Central memory CD8-positive, alpha-beta T cell (primary cell): ENCODE measurements around the gene SLC6A19.

Source experiments
- ATAC-seq: fragments of 150-1000 bp; cut with Tn5 transposase; replicated peaks from 2 replicates; pipeline ENCODE4 v1.10.0; 2022; ENCODE audit warnings: mild to moderate bottlenecking, moderate FRiP score, moderate number of reproducible peaks; ENCODE audit not compliant: poor library complexity, severe bottlenecking; ENCODE audit errors: extremely low read depth
- DNase-seq, 2 donors: peaks; one replicate each; pipeline ENCODE4 v3.0.0; 2021; ENCODE audit warnings: low spot score in 2 of 2
- H3K27ac Mint-ChIP-seq: one replicate; pipeline ENCODE4 v1.8.0; 2022; ENCODE audit warnings: low read depth, mild to moderate bottlenecking, moderate library complexity, mixed read lengths
- H3K27me3 Mint-ChIP-seq: one replicate; pipeline ENCODE4 v1.8.0; 2022; ENCODE audit warnings: mixed read lengths
- H3K36me3 Mint-ChIP-seq: one replicate; pipeline ENCODE4 v1.8.0; 2022; ENCODE audit warnings: mild to moderate bottlenecking, moderate library complexity, mixed read lengths; ENCODE audit not compliant: insufficient read depth
- H3K4me1 Mint-ChIP-seq: one replicate; pipeline ENCODE4 v1.8.0; 2022; ENCODE audit warnings: mixed read lengths
- H3K4me3 Mint-ChIP-seq: one replicate; pipeline ENCODE4 v1.8.0; 2022; ENCODE audit warnings: mild to moderate bottlenecking, moderate library complexity, mixed read lengths
- H3K9me3 Mint-ChIP-seq: one replicate; pipeline ENCODE4 v1.8.0; 2022; ENCODE audit warnings: mixed read lengths

The SLC6A19 gene

DNA sequence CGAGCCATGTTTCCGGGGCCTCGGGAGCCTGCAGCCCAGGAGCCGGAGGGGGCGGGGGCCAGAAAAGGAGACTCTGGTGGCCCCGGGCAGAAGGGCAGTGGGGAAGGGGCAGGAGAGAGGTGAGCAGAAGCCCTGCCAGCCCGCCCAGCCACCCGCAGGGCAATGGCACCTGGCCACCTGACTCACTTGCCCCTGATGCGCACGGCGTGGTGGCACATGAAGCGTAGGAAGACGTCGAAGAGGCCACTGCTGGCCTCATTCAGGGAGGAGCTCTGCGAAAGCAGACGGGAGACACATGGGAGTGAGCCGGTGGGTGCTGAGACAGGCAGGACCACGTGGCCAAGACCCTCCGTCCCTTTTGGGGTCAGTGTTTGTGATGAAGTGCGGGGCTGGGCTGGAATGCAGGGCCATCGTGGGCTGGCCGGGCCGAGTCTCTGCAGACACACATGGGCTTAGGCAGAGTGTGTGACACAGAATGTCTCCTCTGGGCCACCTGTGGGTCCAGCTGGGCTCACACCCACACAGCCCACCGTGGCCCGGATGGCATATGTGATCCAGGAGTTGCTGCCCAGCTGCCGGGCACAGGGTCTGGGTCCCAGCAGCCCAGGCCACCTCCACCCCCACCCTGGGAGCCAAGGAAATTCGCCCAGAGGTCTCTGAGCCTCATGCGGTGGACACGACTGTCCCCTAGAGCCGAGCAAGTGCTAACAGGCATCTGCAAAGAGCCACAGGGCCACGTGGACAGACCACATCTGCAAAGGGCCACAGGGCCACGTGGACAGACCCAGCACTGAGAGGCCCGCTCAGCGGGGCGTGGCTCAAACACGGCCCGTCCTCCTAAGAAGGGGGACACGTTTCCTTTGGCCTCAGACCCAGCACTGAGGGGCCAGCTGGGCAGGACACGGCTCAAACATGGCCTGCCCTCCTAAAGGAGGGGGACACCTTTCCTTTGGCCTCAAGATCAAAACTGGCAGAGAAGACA, 69.8 kb downstream of the SLC6A19 start:
- no peaks in the 10 kb centered on the region for H3K9me3 Mint-ChIP-seq
- no peaks in the 10 kb centered on the region for H3K27me3 Mint-ChIP-seq
- ATAC-seq = no peak
- H3K4me3 Mint-ChIP-seq = no peak overlapping the region
- H3K36me3 Mint-ChIP-seq = peaks cover 2% of the 10 kb centered on the region
- peaks cover 12% of the 10 kb centered on the region for H3K4me1 Mint-ChIP-seq
- H3K27ac Mint-ChIP-seq = no peak overlapping the region
- no peak for DNase-seq

DNA sequence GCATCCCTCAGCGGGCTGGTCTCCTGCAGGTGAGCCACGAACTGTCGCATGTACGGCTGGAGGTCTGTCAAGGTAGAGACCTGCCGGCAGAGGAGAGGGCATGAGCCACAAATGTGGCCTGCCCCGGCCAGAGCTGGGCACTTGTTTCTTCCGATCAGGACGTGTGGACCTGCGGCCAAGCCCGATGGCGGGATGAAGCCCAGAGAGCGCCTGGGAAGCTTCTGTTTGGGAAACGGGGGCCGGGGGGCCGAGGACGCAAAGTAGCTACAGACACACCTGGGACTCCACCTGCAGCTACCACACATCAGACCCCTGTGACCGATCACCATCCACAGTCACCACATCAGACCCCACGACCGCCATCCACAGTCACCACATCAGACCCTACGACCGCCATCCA, 70.8 kb downstream of the SLC6A19 start:
- no peak for DNase-seq
- peaks cover 2% of the 10 kb centered on the region for H3K36me3 Mint-ChIP-seq
- H3K27ac Mint-ChIP-seq = no peak overlapping the region
- ATAC-seq = no peak
- H3K27me3 Mint-ChIP-seq = no peaks in the 10 kb centered on the region
- peaks cover 18% of the 10 kb centered on the region for H3K4me1 Mint-ChIP-seq
- H3K4me3 Mint-ChIP-seq = no peak overlapping the region
- H3K9me3 Mint-ChIP-seq = no peaks in the 10 kb centered on the region

DNA sequence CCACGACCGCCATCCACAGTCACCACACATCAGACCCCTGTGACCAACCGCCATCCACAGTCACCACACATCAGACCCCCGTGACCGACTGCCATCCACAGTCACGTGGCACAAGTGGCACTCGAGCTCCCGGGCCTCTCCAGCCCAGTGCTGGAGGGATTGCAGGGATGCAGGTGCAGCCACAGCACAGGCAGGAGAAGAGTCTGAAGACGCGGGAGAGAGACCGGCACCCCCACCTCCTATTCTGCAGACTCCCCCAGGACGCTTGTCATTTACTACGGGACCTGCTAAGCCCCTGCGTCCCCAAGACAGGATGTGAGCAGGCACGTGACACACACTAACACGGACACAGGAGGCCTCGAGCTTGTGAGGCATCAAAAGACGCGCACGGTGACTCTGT, 72.3 kb downstream of the SLC6A19 start:
- Mint-ChIP-seq H3K36me3 (peaks cover 2% of the 10 kb centered on the region), H3K27ac (no peak overlapping the region), H3K9me3 (no peaks in the 10 kb centered on the region), H3K4me3 (no peak overlapping the region), H3K27me3 (no peaks in the 10 kb centered on the region), H3K4me1 (peaks cover 13% of the 10 kb centered on the region)
- no peak for DNase-seq
- no peak for ATAC-seq

DNA sequence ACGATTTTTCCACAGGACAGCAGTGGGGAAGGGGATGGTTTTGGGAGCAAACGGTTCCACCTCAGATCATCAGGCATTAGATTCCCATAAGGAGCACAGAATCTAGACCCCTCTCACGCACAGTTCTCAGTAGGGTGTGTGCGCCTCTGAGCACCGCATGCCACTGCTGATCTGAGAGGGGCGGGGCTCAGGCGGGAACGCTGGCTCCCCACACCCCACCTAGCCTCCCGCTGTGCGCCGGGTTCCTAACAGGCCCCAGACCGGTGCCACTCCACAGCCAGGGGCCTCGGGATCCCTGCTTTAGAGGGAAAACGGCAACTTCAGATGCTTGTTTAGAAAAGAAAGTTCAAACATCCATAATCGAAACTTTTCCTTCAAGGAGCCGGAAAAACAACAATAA, 73.1 kb downstream of the SLC6A19 start:
- Mint-ChIP-seq H3K4me3 (no peak overlapping the region), H3K36me3 (peaks cover 2% of the 10 kb centered on the region), H3K27me3 (no peaks in the 10 kb centered on the region), H3K27ac (no peak overlapping the region), H3K9me3 (no peaks in the 10 kb centered on the region), H3K4me1 (peaks cover 8% of the 10 kb centered on the region)
- ATAC-seq (no peak), DNase-seq (no peak)
